Glutamatergic neuron (in vitro differentiated cells): ENCODE results near the gene TRIM62. TPM values are rescaled to one million over a fixed set of nuclear protein-coding genes. Genes with fewer than 3 reads are reported as not detected.

Experiments used
- DNase-seq: peaks from one replicate; pipeline ENCODE4 v3.0.0; 2022
- H3K27ac Mint-ChIP-seq: one replicate; pipeline ENCODE4 v1.8.0; 2020; ENCODE audit warnings: mild to moderate bottlenecking, mixed read lengths, inconsistent platforms; ENCODE audit not compliant: unreplicated experiment
- H3K27me3 Mint-ChIP-seq: one replicate; pipeline ENCODE4 v1.8.0; 2020; ENCODE audit warnings: mild to moderate bottlenecking, moderate library complexity, mixed read lengths, inconsistent platforms; ENCODE audit not compliant: unreplicated experiment
- H3K36me3 Mint-ChIP-seq: one replicate; pipeline ENCODE4 v1.8.0; 2020; ENCODE audit warnings: mild to moderate bottlenecking, mixed read lengths, inconsistent platforms; ENCODE audit not compliant: unreplicated experiment
- H3K4me1 Mint-ChIP-seq: one replicate; pipeline ENCODE4 v1.8.0; 2020; ENCODE audit warnings: mild to moderate bottlenecking, low read depth, mixed read lengths, inconsistent platforms; ENCODE audit not compliant: unreplicated experiment
- H3K4me3 Mint-ChIP-seq: one replicate; pipeline ENCODE4 v1.8.0; 2020; ENCODE audit warnings: mild to moderate bottlenecking, mixed read lengths, inconsistent platforms; ENCODE audit not compliant: unreplicated experiment
- H3K9me3 Mint-ChIP-seq: one replicate; pipeline ENCODE4 v1.8.0; 2020; ENCODE audit warnings: mild to moderate bottlenecking, moderate library complexity, mixed read lengths, inconsistent platforms; ENCODE audit not compliant: unreplicated experiment
- total RNA-seq: library from RNA; stranded (reverse); fragmentation: NEBNext Ultra II Directional; extraction: Animal tissue kit (Norgen Biotek cat#: 25700); gene quantifications from one replicate; pipeline ENCODE4 v1.2.1, GENCODE V29; 2021; ENCODE audit not compliant: unreplicated experiment
- TF ChIP-seq, protein P1 (sequence below): fragments of 200-600 bp; sonication (generic); IDR thresholded peaks from one replicate; pipeline ENCODE4 v1.5.0; 2021; ENCODE audit not compliant: partially characterized antibody, unreplicated experiment

TRIM62 gene
- total RNA-seq, 1 donor from 2014 or later = 95.7 TPM

DNA sequence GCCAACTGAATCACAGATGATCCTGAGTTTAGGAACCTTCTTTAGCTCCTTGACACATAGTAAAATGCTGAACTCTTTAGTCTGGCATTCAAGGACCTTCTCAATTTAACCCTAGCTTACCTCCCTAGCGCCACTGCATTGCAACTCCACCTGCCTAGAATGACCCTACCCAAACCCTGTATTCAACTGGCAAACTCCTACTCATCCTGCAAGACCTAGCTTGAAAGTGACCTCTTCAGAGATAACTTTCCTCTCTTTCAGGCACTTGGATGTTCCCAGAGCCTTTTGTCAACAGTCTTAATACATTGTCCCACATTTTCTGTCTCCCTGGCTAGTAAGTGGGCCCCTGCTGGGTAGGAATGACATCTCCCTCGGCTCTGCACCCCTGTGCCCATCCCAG is 19.7 kb downstream of the TRIM62 start:
- Mint-ChIP-seq H3K36me3 (peaks cover 5% of the 10 kb centered on the region), H3K27me3 (peaks cover 12% of the 10 kb centered on the region), H3K27ac (no peak overlapping the region), H3K4me3 (no peak overlapping the region), H3K9me3 (peaks cover 12% of the 10 kb centered on the region), H3K4me1 (peaks cover 17% of the 10 kb centered on the region)
- TF ChIP-seq, protein P1, sequence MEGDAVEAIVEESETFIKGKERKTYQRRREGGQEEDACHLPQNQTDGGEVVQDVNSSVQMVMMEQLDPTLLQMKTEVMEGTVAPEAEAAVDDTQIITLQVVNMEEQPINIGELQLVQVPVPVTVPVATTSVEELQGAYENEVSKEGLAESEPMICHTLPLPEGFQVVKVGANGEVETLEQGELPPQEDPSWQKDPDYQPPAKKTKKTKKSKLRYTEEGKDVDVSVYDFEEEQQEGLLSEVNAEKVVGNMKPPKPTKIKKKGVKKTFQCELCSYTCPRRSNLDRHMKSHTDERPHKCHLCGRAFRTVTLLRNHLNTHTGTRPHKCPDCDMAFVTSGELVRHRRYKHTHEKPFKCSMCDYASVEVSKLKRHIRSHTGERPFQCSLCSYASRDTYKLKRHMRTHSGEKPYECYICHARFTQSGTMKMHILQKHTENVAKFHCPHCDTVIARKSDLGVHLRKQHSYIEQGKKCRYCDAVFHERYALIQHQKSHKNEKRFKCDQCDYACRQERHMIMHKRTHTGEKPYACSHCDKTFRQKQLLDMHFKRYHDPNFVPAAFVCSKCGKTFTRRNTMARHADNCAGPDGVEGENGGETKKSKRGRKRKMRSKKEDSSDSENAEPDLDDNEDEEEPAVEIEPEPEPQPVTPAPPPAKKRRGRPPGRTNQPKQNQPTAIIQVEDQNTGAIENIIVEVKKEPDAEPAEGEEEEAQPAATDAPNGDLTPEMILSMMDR = no peak
- DNase-seq = no peak

DNA sequence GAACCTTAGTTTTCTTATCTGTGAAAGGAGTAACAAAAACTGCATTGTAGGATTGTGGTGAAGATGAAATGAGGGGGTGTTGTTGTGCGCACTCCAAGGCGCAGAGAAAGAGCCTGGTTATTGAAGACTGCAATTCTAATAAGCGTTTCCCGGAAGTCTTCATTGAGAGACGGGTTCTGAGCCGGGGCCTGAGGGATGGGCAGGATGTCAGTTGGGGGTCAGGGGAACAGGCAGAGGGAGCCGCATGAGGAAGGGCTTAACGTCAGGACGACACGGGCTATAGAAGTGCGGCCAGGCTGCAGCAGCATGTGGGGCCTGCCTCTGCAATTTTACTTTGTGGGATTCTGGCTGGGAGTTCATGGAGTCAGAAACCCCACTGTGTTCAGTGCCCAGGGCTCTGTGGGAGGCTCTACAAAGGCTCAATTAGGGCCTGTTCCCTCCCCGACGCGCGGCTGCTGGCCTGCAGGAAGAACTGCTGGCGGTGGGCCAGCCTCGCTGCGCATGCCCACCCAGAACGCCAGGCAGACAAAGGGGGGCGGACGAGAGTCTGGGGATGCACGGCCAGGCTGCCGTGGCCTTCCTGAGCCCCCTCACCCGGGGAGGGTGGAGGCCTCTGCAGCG is 20.7 kb downstream of the TRIM62 start:
- peaks cover 15% of the 10 kb centered on the region for H3K4me1 Mint-ChIP-seq

DNA sequence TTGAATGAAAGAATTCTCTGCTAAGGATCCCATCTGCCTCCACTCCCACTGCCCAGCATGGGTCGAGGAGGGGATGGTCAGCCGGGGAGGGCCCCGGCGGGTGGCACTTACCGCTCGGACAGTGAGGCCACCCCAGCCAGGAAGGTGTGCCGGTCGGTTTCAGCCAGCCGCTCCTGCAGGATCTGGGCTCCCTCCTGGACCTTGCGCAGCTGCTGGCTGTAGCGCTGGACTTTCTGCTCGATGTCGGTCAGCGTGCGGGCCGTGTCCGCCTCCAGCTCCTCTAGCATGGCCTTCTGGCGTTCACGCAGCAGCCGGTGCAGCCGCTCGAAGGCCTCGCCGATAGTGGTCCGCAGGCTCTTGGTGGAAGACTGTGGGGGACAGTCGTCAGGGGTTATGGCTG is 22.3 kb downstream of the TRIM62 start:
- peaks cover 15% of the 10 kb centered on the region for H3K4me1 Mint-ChIP-seq

More for the DNA sequence above, 20.7 kb downstream of the TRIM62 start:
- peaks cover 5% of the 10 kb centered on the region for H3K36me3 Mint-ChIP-seq
- H3K27me3 Mint-ChIP-seq = peaks cover 12% of the 10 kb centered on the region
- H3K4me3 Mint-ChIP-seq = no peak overlapping the region
- TF ChIP-seq, protein P1 = no peak
- peak overlapping the region; percentile 10 for H3K27ac Mint-ChIP-seq
- DNase-seq = no peak
- H3K9me3 Mint-ChIP-seq = peaks cover 12% of the 10 kb centered on the region

DNA sequence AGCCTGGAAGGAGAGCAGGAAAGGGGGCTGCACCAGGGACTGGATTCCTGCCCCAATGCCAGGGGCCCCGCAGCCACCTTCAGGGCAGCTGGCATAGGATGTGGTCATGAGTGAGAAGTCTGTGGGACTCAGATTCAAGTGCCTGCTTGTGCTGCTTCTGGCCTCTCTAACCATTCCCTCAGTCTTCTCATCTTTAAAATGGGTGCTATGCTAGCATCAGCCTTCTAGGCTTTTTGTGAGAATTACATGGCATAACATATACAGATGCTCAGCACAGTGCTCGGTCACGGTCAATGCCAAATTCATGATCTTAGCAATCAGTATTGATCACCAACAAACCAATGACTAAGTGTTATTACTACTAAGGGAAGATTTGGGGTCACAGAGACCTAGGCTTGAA is 23.5 kb downstream of the TRIM62 start:
- Mint-ChIP-seq H3K27me3 (peaks cover 9% of the 10 kb centered on the region), H3K27ac (no peak overlapping the region), H3K36me3 (peaks cover 16% of the 10 kb centered on the region), H3K4me3 (no peak overlapping the region), H3K9me3 (peaks cover 13% of the 10 kb centered on the region), H3K4me1 (peaks cover 20% of the 10 kb centered on the region)
- no peak for DNase-seq
- TF ChIP-seq, protein P1 = no peak

More for the DNA sequence above, 22.3 kb downstream of the TRIM62 start:
- Mint-ChIP-seq H3K4me3 (no peak overlapping the region), H3K27ac (no peak overlapping the region), H3K27me3 (peaks cover 9% of the 10 kb centered on the region), H3K36me3 (peaks cover 13% of the 10 kb centered on the region), H3K9me3 (peaks cover 13% of the 10 kb centered on the region)
- no peak for DNase-seq
- TF ChIP-seq, protein P1 = no peak

DNA sequence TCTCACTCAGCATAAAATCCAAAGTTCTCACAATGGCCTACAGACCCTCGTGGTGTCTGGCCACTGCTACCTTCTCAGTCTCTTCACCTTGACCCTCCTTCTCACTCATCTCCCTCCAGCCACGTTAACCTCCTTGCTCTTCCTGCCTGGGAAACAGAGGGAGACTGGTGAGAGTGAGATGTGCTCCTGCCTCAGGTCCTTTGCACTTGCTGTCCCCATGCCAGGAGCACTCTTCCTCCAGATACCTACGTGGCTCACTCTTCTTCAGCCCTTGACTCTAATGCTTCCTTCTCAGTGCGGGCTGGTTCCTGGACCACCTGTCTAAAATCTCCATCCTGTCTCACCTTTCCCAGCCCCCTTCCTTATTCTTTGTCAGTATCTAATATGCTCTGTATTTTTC is 24.7 kb downstream of the TRIM62 start:
- Mint-ChIP-seq H3K9me3 (peaks cover 16% of the 10 kb centered on the region), H3K27me3 (peaks cover 13% of the 10 kb centered on the region), H3K4me3 (no peak overlapping the region), H3K27ac (no peak overlapping the region), H3K36me3 (peaks cover 16% of the 10 kb centered on the region), H3K4me1 (peaks cover 23% of the 10 kb centered on the region)
- TF ChIP-seq, protein P1 = no peak
- no peak for DNase-seq
